ENCODE measurements around the gene JMY. TPM values are rescaled to one million over a fixed set of nuclear protein-coding genes. Genes with fewer than 3 reads are reported as not detected.

JMY gene
- total RNA-seq, 1 experiment from 2014 or later, result 4.3 TPM

DNA sequence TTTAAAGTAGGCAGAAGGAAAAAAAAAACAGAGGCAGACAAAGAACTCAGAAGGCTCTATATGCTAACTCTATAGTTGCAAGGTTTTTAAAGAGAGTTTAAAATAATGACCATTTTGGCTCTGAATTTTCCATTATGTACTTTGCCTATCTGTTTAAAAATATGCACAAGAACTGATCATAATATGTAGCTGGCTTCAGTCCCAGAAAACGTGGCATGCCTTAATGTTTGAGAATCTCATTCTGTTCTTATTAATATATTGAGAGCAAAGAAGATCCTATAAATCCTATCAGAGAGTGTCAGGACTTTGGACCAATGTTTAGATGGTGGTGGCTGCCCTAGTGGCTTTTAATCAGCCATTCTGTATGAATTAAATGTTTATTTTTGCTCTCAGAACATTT lies 121.5 kb downstream of the JMY start:
- no peaks in the 10 kb centered on the region for H3F3A ChIP-seq (ENCODE audit: low read length, unreplicated experiment)
- BruUV-seq (replicated peaks), result no TSS peak
- H3K9ac ChIP-seq (ENCODE audit: low read length), result no peak overlapping the region
- no peaks in the 10 kb centered on the region for H3K27me3 ChIP-seq (ENCODE audit: low read length)
- H3K9me3 ChIP-seq (ENCODE audit: low read length), result no peaks in the 10 kb centered on the region
- no peak for DNase-seq
- intact Hi-C loops (cut with micrococcal nuclease), result no loop called here
- no peak overlapping the region for H3K27ac ChIP-seq (ENCODE audit: low read length)
- no peak for ATAC-seq
- no peak overlapping the region for H2AFZ ChIP-seq (ENCODE audit: low read length)
- TF ChIP-seq EZH2phosphoT487 (IDR thresholded peaks at IDR 0.05; ENCODE audit: borderline replicate concordance, low read length) (no peak), EZH2 (IDR thresholded peaks at IDR 0.05; ENCODE audit: low read length, unreplicated experiment) (no peak)
- TF ChIP-seq, protein P1, sequence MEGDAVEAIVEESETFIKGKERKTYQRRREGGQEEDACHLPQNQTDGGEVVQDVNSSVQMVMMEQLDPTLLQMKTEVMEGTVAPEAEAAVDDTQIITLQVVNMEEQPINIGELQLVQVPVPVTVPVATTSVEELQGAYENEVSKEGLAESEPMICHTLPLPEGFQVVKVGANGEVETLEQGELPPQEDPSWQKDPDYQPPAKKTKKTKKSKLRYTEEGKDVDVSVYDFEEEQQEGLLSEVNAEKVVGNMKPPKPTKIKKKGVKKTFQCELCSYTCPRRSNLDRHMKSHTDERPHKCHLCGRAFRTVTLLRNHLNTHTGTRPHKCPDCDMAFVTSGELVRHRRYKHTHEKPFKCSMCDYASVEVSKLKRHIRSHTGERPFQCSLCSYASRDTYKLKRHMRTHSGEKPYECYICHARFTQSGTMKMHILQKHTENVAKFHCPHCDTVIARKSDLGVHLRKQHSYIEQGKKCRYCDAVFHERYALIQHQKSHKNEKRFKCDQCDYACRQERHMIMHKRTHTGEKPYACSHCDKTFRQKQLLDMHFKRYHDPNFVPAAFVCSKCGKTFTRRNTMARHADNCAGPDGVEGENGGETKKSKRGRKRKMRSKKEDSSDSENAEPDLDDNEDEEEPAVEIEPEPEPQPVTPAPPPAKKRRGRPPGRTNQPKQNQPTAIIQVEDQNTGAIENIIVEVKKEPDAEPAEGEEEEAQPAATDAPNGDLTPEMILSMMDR (conservative IDR thresholded peaks at IDR 0.05; ENCODE audit: low read depth, low read length), result no peak
- ChIA-PET CTCF (no interaction called here), POLR2A (ENCODE audit: unreplicated experiment) (interaction anchor here (0.6 kb wide), 1 partner anchor 35 kb away, joined by 3 read pairs; no protein-coding TSS in a partner anchor)
- H4K20me1 ChIP-seq (ENCODE audit: low read length), result no peaks in the 10 kb centered on the region
- no peaks in the 10 kb centered on the region for H3K79me2 ChIP-seq (ENCODE audit: low read length)
- no peaks in the 10 kb centered on the region for H3K36me3 ChIP-seq (ENCODE audit: low read depth, low read length)
- no peak overlapping the region for H3K4me2 ChIP-seq (ENCODE audit: low read length)
- H3K4me1 ChIP-seq (ENCODE audit: insufficient read depth, low read length), result no peaks in the 10 kb centered on the region
- H3K9me2 ChIP-seq (replicated peaks; ENCODE audit: low read length), result no peaks in the 10 kb centered on the region
- H3K4me3 ChIP-seq (ENCODE audit: low read length), result no peak overlapping the region

Other genes with a start within 250 kb of the JMY start
- gene DMGDH, start 166.5 kb upstream of the JMY start, total RNA-seq (2014; rRNA removed), result 0.35 TPM in 1 of 2 replicates, not detected in the other
- not detected in 2 replicates for gene BHMT2, start 166.4 kb upstream of the JMY start, total RNA-seq (2014; rRNA removed)
- not detected in 2 replicates for gene BHMT, start 124.3 kb upstream of the JMY start, total RNA-seq (2014; rRNA removed)